Chondrocyte (in vitro differentiated cells): ENCODE results near the gene ACHE. TPM values are rescaled to one million over a fixed set of nuclear protein-coding genes. Genes with fewer than 3 reads are reported as not detected.
A peak's percentile ranks its signal among the peaks of the same experiment; 100 is the strongest.

Experiments
- DNase-seq: peaks from one replicate; pipeline ENCODE4 v3.0.0; 2021; ENCODE audit warnings: mixed read lengths, low spot score
- H3K27ac Mint-ChIP-seq: one replicate; pipeline ENCODE4 v1.8.0; 2021; ENCODE audit warnings: mild to moderate bottlenecking, moderate library complexity, mixed read lengths; ENCODE audit not compliant: unreplicated experiment
- H3K27me3 Mint-ChIP-seq: 2 replicates; pipeline ENCODE4 v1.8.0; 2021; ENCODE audit warnings: low read depth, mixed read lengths
- H3K36me3 Mint-ChIP-seq: 2 replicates; pipeline ENCODE4 v1.8.0; 2021; ENCODE audit warnings: low read depth, mixed read lengths
- H3K4me1 Mint-ChIP-seq: 2 replicates; pipeline ENCODE4 v1.8.0; 2021; ENCODE audit warnings: low read depth, mild to moderate bottlenecking, mixed read lengths
- H3K4me3 Mint-ChIP-seq: one replicate; pipeline ENCODE4 v1.8.0; 2021; ENCODE audit warnings: mild to moderate bottlenecking, moderate library complexity, mixed read lengths; ENCODE audit not compliant: unreplicated experiment
- H3K9me3 Mint-ChIP-seq: 2 replicates; pipeline ENCODE4 v1.8.0; 2021; ENCODE audit warnings: low read depth, mixed read lengths
- total RNA-seq: library from RNA; stranded (reverse); gene quantifications from 3 replicates; pipeline ENCODE4 v1.2.1, GENCODE V29; 2021
- TF ChIP-seq, protein P1 (sequence below): fragments of 200-600 bp; sonication (generic); IDR thresholded peaks from 2 replicates; pipeline ENCODE4 v1.5.0; 2021; ENCODE audit warnings: antibody characterized with exemption, mild to moderate bottlenecking, moderate library complexity

Gene ACHE
- total RNA-seq, 1 donor from 2014 or later: 2.9 TPM

DNA sequence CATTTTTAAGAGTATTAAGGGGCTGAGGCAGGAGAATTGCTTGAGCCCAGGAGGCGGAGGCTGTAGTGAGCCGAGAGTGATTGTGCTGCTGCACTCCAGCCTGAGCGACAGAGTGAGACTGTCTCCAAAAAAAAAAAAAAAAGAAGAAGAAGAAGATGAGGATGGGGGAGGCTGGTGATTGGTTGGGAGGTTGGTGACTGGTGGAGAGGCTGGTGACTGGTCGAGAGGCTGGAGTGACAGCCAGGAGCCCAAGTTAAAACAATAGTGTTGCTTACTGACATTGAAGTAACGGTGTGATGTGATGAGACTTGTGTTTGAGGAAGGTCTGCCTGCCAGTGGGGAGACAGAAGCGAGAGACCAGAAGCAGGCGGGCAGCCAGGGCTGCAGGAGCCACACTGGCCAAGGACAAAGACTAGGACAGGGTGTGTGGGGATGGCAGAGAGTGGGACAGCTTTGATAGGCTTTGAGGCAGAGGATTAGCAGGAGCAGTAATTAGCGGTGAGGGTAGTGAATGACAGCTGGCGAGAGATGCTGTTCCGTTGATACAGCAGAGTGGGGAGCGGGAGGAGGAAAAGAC is 15.9 kb downstream of the ACHE start:
- Mint-ChIP-seq H3K4me1 (peaks cover 49% of the 10 kb centered on the region), H3K27ac (peak overlapping the region; percentile 69), H3K9me3 (no peaks in the 10 kb centered on the region), H3K4me3 (no peak overlapping the region), H3K27me3 (no peaks in the 10 kb centered on the region), H3K36me3 (peaks cover 37% of the 10 kb centered on the region)
- no peak for DNase-seq
- TF ChIP-seq, protein P1, sequence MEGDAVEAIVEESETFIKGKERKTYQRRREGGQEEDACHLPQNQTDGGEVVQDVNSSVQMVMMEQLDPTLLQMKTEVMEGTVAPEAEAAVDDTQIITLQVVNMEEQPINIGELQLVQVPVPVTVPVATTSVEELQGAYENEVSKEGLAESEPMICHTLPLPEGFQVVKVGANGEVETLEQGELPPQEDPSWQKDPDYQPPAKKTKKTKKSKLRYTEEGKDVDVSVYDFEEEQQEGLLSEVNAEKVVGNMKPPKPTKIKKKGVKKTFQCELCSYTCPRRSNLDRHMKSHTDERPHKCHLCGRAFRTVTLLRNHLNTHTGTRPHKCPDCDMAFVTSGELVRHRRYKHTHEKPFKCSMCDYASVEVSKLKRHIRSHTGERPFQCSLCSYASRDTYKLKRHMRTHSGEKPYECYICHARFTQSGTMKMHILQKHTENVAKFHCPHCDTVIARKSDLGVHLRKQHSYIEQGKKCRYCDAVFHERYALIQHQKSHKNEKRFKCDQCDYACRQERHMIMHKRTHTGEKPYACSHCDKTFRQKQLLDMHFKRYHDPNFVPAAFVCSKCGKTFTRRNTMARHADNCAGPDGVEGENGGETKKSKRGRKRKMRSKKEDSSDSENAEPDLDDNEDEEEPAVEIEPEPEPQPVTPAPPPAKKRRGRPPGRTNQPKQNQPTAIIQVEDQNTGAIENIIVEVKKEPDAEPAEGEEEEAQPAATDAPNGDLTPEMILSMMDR: no peak

DNA sequence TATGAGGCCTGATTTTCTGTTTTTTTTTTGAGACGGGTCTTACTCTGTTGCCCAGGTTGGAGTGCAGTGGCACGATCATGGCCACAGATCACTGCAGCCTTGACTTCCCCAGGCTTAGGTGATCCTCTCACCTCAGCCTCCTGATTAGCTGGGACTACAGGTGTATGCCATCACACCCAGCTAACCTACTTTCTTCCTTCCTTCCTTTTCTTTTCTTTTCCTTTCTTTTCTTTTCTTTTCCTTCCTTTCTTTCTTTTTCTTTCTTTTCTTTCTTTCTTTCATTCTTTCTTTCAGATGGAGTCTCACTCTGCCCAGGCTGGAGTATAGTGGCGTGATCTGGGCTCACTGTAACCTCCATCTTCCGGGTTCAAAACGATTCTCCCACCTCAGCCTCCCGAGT is 17.0 kb downstream of the ACHE start:
- no peaks in the 10 kb centered on the region for H3K27me3 Mint-ChIP-seq
- H3K27ac Mint-ChIP-seq: peak overlapping the region; percentile 0
- H3K36me3 Mint-ChIP-seq: peaks cover 34% of the 10 kb centered on the region
- H3K4me3 Mint-ChIP-seq: no peak overlapping the region
- H3K4me1 Mint-ChIP-seq: peaks cover 59% of the 10 kb centered on the region
- DNase-seq: no peak
- no peaks in the 10 kb centered on the region for H3K9me3 Mint-ChIP-seq
- TF ChIP-seq, protein P1: no peak

DNA sequence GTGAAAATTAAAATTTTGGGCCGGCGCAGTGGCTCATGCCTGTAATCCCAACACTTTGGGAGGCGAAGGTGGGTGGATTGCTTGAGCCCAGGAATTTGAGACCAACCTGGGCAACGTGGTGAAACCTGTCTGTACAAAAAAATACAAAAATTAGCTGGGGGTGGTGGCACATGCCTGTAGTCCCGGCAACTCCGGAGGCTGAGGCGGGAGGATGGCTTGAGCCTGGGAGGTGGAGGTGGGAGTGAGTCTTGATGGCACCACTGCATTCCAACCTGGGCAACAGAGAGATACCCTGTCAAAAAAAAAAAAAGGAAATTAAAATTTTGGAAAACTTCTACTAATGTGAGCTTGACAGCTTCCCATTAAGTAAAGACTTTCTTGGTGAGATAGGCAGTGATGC is 17.7 kb downstream of the ACHE start:
- H3K4me3 Mint-ChIP-seq: no peak overlapping the region
- H3K27me3 Mint-ChIP-seq: no peaks in the 10 kb centered on the region
- no peak for DNase-seq
- peaks cover 33% of the 10 kb centered on the region for H3K36me3 Mint-ChIP-seq
- TF ChIP-seq, protein P1: no peak
- peaks cover 62% of the 10 kb centered on the region for H3K4me1 Mint-ChIP-seq
- peak overlapping the region; percentile 70 for H3K27ac Mint-ChIP-seq
- H3K9me3 Mint-ChIP-seq: no peaks in the 10 kb centered on the region

DNA sequence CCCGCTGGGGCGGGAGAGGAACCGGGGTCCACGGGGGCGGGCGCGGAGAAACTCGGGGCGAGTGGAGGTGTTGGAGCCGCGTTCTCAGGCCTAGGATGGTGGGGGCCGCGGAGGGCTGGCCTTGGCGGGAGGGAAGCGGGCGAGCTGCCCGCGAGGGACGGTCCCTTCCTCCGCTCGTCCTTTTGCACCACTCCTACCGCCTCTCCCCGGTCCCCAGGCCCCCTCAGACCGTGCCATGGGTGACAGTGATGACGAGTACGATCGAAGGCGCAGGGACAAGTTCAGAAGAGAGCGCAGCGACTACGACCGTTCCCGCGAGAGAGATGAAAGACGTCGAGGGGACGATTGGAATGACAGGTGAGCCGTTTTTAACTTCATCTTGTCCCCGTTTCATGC is 20.3 kb downstream of the ACHE start:
- Mint-ChIP-seq H3K4me1 (peaks cover 72% of the 10 kb centered on the region), H3K4me3 (peak overlapping the region; percentile 99)
- TF ChIP-seq, protein P1: no peak

DNA sequence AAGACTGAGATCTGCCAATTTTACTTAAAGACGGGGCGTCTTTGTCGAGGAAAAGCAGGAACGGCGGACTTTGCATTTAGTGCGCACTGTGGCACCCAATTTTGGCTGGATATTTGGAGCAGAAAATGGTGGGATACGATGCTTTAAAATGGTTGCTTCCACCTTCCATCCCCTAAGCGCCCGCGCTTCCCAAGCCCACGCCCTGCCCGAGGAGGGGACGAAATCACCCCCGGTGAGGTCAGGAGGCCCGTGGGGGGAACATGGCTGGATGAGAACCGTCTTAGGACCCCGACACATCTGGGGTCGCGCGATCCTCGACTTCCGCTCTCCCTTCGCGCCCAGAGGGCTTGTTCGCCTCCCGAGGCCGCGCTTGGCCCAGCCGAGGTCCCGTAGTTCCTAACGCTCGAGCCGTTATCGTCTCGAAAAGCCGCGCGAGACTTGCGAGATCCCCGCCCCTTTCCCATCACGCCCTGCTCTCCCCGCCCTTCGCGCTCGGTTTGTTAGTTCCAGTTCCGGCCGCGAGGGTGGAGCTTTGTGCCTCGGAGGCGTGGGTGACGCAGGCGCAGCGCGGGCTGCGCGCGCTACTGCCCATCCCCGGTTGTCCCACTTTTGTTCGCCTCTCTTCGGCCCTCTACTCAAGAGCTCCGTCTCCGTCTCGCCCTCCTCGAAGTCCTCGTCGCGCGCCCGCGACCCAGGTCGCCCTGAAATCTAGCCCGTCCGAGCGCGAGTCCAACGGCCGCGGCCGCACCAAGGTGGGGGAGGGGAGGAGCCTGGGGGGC is 20.9 kb downstream of the ACHE start, which contains the start of gene SRRT:
TSS of gene SRRT (plus strand) at position 527 of the 779 bp plus-strand sequence. CDS start 488 bp downstream, outside the sequence.
- H3K4me3 Mint-ChIP-seq: peak within 1 kb of the TSS; percentile 99
- peaks cover 73% of the 10 kb centered on the region for H3K4me1 Mint-ChIP-seq
- TF ChIP-seq, protein P1: peak; percentile 61
- H3K36me3 Mint-ChIP-seq: peaks cover 31% of the 10 kb centered on the region
- H3K27ac Mint-ChIP-seq: peak within 1 kb of the TSS; percentile 98
- no peaks in the 10 kb centered on the region for H3K27me3 Mint-ChIP-seq
- peak; percentile 99 for DNase-seq
- no peaks in the 10 kb centered on the region for H3K9me3 Mint-ChIP-seq

More for the DNA sequence above, 20.3 kb downstream of the ACHE start:
- no peaks in the 10 kb centered on the region for H3K9me3 Mint-ChIP-seq
- peaks cover 35% of the 10 kb centered on the region for H3K36me3 Mint-ChIP-seq
- peak overlapping the region; percentile 98 for H3K27ac Mint-ChIP-seq
- no peak for DNase-seq
- H3K27me3 Mint-ChIP-seq: no peaks in the 10 kb centered on the region
